Vagina (tissue), 2 donors: ENCODE data around the gene MNAT1.

Source experiments
- POLR2A ChIP-seq, 2 donors: fragments of 450-650 bp; IDR thresholded peaks; one replicate each; pipeline ENCODE4 v1.6.1; 2017; ENCODE audit warnings: antibody characterized with exemption in 2 of 2, mild to moderate bottlenecking in 2 of 2, moderate library complexity in 2 of 2
- POLR2AphosphoS5 ChIP-seq, 2 donors: sonication (generic); formaldehyde crosslinking; IDR thresholded peaks; one replicate each; pipeline ENCODE4 v1.9.0; 2017; ENCODE audit warnings: antibody characterized with exemption in 2 of 2, mild to moderate bottlenecking in 2 of 2, low read depth in 1 of 2; ENCODE audit not compliant: insufficient read depth in 1 of 2
- TF ChIP-seq, protein P1 (sequence below), 3 experiments: fragments of 450-650 bp in 2 of 3; fragments of 200-600 bp in 1 of 3; sonication (generic) in 1 of 3; IDR thresholded peaks; one replicate each; pipeline ENCODE4 v1.5.1; 2017 to 2019; ENCODE audit warnings: antibody characterized with exemption in 3 of 3, mild to moderate bottlenecking in 2 of 3, moderate library complexity in 2 of 3

DNA sequence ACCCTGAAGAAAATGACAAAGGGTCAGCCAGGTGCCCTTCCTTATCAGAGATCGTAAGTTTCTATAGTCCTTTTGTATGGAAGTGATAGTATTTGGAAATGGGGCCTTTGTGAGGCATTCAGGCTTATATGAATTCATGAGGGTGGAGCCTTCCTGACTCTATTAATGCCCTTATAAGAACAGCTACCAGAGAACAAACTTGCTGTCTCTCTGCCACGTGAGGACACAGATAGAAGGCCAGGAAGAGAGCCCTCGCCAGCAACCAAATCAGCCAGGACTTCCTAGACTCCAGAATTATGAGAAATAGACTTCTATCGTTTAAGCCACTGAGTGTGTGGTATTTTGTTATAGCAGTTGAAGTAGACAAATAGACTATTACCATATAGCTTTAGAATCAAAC, 209.6 kb downstream of the MNAT1 start:
- TF ChIP-seq, protein P1, sequence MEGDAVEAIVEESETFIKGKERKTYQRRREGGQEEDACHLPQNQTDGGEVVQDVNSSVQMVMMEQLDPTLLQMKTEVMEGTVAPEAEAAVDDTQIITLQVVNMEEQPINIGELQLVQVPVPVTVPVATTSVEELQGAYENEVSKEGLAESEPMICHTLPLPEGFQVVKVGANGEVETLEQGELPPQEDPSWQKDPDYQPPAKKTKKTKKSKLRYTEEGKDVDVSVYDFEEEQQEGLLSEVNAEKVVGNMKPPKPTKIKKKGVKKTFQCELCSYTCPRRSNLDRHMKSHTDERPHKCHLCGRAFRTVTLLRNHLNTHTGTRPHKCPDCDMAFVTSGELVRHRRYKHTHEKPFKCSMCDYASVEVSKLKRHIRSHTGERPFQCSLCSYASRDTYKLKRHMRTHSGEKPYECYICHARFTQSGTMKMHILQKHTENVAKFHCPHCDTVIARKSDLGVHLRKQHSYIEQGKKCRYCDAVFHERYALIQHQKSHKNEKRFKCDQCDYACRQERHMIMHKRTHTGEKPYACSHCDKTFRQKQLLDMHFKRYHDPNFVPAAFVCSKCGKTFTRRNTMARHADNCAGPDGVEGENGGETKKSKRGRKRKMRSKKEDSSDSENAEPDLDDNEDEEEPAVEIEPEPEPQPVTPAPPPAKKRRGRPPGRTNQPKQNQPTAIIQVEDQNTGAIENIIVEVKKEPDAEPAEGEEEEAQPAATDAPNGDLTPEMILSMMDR (IDR thresholded peaks at IDR 0.05), result no peak
- TF ChIP-seq POLR2A (IDR thresholded peaks at IDR 0.05), result no peak
- TF ChIP-seq POLR2AphosphoS5 (IDR thresholded peaks at IDR 0.05; ENCODE audit: insufficient read depth in 1 of 2, low read depth in 1 of 2), result no peak
